ENCODE results near the gene TRPM8.

DNA sequence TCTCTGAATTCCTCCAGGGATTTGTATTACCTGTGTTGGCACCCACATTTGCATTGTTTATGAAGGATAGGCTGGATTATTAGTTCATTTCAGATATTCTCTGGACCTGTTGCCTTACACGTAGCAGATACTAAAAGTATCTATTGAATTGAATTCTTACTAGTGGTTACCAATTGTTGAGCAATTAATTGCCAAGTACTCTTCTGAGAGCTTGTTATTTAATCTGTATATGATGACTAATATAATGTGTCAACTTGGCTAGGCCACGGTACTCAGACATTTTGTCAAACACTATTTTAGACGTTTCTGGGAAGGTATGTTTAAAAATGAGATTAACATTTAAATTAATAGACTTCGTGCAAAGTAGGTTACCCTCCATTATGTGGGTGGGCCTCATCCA lies 130.9 kb downstream of the TRPM8 start:
- TF ChIP-seq, protein P1, sequence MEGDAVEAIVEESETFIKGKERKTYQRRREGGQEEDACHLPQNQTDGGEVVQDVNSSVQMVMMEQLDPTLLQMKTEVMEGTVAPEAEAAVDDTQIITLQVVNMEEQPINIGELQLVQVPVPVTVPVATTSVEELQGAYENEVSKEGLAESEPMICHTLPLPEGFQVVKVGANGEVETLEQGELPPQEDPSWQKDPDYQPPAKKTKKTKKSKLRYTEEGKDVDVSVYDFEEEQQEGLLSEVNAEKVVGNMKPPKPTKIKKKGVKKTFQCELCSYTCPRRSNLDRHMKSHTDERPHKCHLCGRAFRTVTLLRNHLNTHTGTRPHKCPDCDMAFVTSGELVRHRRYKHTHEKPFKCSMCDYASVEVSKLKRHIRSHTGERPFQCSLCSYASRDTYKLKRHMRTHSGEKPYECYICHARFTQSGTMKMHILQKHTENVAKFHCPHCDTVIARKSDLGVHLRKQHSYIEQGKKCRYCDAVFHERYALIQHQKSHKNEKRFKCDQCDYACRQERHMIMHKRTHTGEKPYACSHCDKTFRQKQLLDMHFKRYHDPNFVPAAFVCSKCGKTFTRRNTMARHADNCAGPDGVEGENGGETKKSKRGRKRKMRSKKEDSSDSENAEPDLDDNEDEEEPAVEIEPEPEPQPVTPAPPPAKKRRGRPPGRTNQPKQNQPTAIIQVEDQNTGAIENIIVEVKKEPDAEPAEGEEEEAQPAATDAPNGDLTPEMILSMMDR (IDR thresholded peaks at IDR 0.05), result no peak
- TF ChIP-seq POLR2A (IDR thresholded peaks at IDR 0.05) (no peak), POLR2AphosphoS5 (IDR thresholded peaks at IDR 0.05; ENCODE audit: insufficient read depth in 1 of 2, low read depth in 1 of 2) (no peak)
